HG02852 (cell line): ENCODE measurements around the gene TTC31.
"Not testable (repeated sequence)": the region's sequence is repeated elsewhere in the genome, so short reads cannot be mapped to it uniquely, and the experiment has no call there.

ENCODE experiments used
- ATAC-seq: cut with Tn5 transposase; IDR thresholded peaks from one replicate; pipeline ENCODE4 v1.9.1; 2021; ENCODE audit warnings: mild to moderate bottlenecking, moderate library complexity; ENCODE audit not compliant: unreplicated experiment

TTC31 gene

GRCh38 chr2:74482801-74483674 is at the start of gene TTC31, which contains the start of gene CCDC142:
Gene TTC31, plus strand, starts transcription at chr2:74483081. Its CDS starts 15 bp downstream, at chr2:74483096.
Gene CCDC142, minus strand, starts transcription at chr2:74482998. Its CDS starts 161 bp downstream, at chr2:74482837.
- peak; percentile 89 for ATAC-seq

- ATAC-seq = no peak
Observed at GRCh38 chr2:74436111-74436805, 46.6 kb upstream of the TTC31 start.

- ATAC-seq = no peak
Observed at GRCh38 chr2:74436848-74437695, 45.8 kb upstream of the TTC31 start.

GRCh38 chr2:74438248-74438647 is 44.6 kb upstream of the TTC31 start:
- no peak for ATAC-seq

GRCh38 chr2:74439373-74439772 is 43.5 kb upstream of the TTC31 start:
- ATAC-seq = no peak

- ATAC-seq = no peak
Observed at GRCh38 chr2:74439803-74440377, 43.0 kb upstream of the TTC31 start.

- peak; percentile 92 for ATAC-seq
Observed at GRCh38 chr2:74440378-74441169, 42.3 kb upstream of the TTC31 start.

- ATAC-seq = no peak
Observed at GRCh38 chr2:74441170-74441689, 41.7 kb upstream of the TTC31 start.

GRCh38 chr2:74441690-74442482 is 41.0 kb upstream of the TTC31 start, which contains the start of gene RTKN:
Gene RTKN, minus strand, starts transcription at chr2:74441937. Its CDS starts 121 bp downstream, at chr2:74441816.
- no peak for ATAC-seq

GRCh38 chr2:74442483-74443297 is 40.2 kb upstream of the TTC31 start:
- not testable (repeated sequence) for ATAC-seq

- ATAC-seq = no peak
Observed at GRCh38 chr2:74444498-74445318, 38.2 kb upstream of the TTC31 start.

- ATAC-seq = no peak
Observed at GRCh38 chr2:74447230-74447999, 35.5 kb upstream of the TTC31 start.

- no peak for ATAC-seq
Observed at GRCh38 chr2:74448771-74449170, 34.1 kb upstream of the TTC31 start.

GRCh38 chr2:74450570-74451190 is 32.2 kb upstream of the TTC31 start:
- no peak for ATAC-seq

GRCh38 chr2:74454654-74455511 is 28.0 kb upstream of the TTC31 start, which contains the start of gene INO80B:
Gene INO80B, plus strand, starts transcription at chr2:74455087. Its CDS starts 30 bp downstream, at chr2:74455117.
- ATAC-seq = peak; percentile 40
